NCI-H1048 (cell line): ENCODE measurements around the gene CSTPP1.
"Not testable (repeated sequence)": the region's sequence is repeated elsewhere in the genome, so short reads cannot be mapped to it uniquely, and the experiment has no call there.

Experiments
- DNase-seq: peaks from one replicate; lab custom pipeline; 2025; lab: John Stamatoyannopoulos, UW

CSTPP1 gene

DNA sequence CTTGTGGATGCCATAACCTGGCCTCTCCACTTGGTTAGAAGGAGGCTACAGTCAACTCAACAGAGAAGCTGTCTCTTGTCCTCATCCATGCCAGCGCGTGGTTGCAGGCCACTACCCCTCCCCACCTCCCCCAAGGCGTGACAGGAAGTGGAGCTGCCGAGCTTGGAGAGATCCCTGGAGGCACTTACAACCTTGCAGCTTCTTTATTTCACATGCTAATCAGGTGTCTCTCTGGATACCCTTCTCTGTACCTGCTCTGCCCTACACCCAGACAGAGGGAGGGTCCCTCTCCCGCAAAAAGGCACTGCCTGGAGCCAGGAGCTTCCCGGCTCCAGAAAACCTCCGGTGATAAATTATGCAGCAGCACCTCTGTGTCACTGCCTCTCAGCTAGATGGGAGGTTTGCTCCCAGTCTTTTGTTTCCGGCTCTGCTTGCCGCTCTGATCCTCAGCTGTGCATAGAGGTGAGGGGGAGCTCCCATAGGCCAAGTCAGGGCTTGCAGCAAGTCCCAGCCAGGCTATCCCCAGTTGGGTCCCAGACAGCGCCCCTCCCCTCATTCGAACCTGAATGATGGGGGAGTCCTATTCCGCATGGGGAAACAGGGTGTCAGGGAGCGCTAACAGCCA lies 23.9 kb upstream of the CSTPP1 start:
- no peak for DNase-seq

DNA sequence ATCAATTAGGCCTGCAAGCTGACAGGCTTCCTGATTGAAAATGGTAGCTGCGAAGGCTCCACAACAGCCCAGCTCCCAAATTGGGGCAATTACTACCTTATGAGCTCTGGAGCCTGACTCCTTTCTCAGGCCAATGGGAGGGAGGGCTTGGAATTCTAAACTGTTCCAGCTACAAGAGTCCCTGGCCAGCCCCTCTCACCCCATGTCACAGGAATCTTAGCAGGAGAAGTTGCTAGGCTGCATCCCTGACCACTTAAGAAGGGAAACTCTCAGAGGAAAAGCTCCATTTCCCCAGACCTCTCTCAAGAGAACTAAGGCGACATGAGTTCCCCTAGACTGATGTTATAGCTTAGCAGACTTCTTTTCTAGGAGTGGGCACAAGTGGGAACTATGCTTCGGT lies 23.1 kb upstream of the CSTPP1 start:
- DNase-seq: no peak

DNA sequence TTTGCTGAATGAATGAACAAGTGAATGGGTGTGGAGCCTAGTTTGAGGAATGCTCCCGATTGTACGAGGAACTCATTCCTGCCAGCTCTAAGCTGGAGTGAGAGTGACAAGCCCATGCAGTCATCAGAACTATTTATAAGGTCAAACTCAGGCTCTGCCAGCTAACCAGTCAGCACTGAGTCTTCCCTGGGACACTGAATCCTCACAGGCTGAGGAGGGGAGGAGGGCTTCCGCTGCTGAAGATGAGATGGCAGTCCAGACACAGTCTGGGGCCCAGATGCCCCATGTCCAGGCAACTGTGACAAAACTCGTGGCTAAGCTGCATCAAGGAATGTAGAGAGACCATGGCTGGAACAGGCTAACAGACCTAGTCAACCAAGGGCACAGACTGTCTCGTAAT lies 22.2 kb upstream of the CSTPP1 start:
- DNase-seq: no peak

DNA sequence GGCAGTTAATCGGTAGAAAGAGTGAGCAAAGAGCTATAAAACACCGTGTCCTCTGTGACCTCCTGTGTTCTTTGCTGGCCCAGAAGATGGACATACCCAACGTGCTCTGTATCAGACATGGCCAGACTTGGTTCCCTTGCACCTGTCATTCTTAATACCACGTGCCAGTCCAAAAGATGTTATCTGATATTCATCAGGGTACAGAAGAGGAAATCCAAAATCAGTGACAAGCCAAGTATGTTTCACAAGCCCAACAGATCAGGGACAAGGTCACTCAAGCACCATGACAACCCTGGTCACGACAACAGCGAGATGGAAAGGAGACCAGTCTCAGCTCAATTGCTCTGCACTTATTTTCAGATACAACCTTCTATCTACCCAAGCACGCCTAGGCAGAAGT lies 21.7 kb upstream of the CSTPP1 start:
- no peak for DNase-seq

DNA sequence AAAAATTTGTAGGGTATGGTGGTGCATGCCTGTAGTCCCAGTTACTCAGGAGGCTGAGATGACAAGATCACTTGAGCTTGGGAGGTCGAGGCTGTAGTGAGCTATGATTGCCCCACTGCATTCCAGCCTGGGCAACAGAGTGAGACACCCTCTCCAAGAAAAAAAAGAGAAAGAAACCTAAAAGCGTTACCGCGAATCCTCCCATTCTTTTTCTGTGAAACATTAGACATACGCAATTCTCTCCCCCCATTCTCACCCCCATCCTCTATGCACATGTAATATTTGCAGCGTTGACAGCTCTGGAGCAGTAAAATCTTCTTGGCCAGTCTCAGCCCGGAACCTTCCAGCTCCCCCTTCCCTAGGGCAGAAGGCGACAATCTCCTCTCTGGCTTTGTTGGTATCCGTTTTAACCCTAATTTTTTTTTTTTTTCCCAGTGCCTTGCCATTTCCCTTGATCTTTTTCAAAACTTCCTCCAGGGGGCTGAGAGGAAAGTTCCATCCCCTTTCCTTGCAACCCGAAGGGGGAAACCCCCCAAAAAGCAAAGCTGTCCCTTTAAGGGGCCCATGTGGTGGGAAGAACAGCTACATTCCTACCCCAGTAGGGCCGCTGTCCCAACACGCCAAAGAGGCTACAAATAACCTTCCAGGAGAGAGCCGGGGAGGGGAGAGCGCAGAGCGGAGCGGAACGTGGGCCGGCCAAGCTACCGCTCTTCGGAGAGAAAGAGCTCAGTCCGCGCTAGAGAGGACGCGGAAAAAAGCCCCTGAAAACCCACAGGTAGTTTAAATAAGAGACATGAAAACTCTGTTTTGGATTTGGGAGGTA lies 20.1 kb upstream of the CSTPP1 start:
- DNase-seq: no peak

DNA sequence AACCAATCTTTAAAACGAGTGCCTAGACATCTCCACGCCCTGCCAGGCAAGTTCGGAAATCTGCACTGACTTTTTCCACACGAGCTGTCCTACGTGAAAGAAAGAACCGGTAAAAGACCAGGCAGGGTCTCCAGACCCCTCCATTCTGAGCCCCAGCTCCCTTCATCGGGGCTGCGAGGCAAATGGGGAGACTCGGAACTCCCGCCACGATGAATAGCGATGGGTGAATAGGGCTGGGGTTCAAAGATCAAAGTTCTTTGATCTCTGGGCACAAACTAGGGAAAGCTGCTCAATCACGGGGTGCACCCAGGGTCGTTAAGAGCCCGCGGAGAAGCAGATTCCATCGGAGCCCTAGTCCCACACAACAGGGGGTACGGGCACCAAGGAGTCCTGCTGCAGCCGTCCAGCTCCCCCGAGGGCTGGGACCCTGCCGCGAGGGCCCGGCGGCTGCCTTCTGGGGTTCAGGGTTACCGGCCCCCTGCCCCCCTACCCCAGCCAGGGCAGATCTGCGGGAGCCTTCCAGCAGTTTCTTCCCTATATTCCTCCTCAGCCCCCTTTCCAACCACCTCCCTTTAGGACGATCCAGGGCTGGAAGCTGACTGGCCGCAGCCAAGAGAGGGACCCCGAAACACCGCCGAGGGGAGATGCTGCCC lies 19.3 kb upstream of the CSTPP1 start:
- DNase-seq: no peak

DNA sequence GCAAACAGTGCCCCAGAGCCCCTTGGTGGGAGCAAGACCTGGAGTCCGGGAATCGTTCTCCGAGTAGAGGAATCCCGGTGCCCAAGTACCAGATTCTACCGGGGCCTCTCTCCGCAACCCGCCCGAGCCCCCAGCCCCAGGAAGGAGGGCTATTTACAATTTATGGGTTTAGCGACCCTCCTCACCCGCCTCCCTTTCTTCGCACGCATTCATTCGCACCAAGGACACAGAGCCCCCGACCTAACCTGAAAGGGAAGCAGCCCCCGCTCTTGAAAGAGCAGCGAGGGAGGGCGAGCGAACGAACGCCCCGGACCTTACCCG lies 18.8 kb upstream of the CSTPP1 start:
- no peak for DNase-seq

DNA sequence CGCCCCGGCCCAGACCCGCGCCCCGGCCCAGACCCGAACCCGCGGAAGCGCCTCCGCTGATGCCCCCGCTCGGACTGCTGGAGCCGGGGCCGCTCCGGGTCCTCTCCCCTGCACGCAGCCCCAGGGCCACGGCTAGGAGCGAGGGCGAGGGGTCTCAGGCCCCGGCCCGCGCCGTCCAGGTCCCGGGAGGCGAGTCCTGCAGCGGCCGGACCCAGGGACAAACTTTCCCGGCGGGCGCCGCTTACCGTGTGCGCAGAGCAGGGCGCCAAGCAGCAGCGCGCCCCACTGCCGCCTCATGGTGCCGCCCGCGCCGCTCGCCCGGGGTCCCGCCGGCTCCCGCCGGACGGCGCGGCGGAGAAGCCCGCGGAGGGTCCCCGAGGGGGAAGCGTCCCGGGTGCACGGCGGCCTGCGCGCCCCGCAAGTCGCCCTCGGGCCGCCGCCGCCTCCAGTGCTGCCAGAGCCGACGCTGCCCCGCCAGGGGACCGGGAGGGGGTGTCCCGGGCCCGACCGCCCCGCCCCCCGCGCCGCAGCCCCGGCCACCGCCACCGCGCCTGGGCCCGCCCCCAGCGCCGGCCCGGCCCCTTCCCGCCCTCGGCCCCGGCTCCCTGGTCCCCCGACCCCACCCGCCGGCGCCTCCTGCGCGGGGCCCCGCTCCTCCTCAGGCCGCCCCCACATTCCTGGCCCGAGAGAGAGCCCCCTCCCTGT lies 18.3 kb upstream of the CSTPP1 start, which contains the start of gene LRP4:
Gene LRP4 (minus strand): TSS at position 468 of the 705 bp plus-strand sequence. CDS start 171 bp downstream, at position 297.
- no peak for DNase-seq

DNA sequence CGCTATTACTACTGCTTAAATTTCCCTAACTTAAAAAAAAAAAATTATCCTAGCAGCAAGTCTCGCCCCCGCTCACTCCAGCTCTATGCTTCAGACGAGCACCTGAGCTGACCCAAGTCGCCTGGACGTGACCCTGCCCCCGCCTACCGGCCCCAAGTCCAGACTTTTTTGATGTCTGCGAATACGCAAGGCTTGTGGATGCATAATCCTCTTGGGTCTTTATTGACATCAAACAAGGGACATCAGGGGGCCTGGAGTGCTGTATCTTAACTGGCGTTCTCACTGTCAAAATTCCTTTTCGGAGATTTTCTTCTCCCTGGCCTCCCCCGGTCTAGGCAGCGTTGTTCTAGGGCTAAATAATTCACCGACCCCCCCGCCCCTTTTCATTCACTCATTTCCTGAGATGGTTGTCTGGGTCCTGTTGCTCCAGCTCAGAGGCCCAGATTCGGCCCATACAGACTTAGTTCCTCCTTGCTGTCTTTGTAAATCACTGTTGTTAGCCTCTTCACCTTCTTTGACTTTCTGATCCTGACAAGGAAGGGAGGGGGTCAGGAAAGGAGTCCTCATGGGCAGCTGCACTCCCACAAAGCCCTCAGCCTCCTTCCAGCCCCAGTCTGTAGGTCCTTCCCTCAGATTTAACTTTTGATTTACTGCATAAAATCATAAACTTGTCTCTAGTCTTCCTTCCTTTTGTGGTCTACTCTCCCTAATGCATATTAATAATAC lies 17.6 kb upstream of the CSTPP1 start:
- no peak for DNase-seq

DNA sequence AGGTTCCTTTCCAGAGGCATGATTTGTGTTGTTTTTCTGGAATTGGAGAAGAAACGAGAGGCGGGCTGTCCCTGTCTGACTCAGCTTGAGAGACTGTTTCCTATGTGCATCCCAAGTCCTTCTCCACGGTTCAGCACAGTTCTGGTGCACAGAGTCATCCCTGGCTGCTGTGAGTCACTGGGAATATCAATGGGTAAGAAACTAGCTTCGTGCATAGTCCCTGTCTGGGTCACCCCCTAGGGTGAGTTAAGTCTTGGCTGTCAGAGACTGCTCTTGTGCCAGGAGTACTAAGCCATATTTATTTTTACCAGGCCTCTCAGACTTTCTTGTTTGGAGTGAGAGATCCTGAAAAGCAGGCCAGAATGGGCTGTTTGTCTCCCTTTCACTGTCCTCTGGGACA lies 15.8 kb upstream of the CSTPP1 start:
- DNase-seq: no peak

DNA sequence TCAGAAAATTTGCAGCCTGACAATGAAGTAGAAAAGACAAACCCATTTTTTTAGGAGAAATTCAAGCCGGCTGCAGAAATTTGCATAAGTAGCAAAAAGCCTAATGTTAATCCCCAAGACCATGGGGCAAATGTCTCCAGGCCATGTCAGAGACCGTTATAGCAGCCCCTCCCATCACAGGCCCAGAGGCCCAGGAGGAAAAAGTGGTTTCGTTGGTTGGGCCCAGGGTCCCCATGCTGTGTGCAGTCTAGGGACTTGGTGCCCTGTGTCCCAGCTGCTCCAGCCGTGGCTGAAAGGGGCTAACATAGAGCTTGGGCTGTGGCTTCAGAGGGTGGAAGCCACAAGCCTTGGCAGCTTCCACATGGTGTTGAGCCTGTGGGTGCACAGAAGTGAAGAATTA lies 8.6 kb upstream of the CSTPP1 start:
- not testable (repeated sequence) for DNase-seq

DNA sequence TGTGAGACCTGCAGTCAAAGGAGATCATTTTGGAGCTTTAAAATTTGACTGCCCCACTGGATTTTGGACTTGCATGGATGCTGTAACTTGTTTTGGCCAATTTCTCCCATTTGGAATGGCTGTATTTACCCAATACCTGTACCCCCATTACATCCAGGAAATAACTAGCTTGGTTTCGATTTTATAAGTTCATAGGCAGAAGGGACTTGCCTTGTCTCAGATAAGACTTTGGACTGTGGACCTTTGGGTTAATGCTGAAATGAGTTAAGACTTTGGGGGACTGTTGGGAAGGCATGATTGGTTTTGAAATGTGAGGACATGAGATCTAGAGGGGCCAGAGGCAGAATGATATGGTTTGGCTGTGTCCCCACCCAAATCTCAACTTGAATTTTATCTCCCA lies 7.9 kb upstream of the CSTPP1 start:
- DNase-seq: not testable (repeated sequence)

DNA sequence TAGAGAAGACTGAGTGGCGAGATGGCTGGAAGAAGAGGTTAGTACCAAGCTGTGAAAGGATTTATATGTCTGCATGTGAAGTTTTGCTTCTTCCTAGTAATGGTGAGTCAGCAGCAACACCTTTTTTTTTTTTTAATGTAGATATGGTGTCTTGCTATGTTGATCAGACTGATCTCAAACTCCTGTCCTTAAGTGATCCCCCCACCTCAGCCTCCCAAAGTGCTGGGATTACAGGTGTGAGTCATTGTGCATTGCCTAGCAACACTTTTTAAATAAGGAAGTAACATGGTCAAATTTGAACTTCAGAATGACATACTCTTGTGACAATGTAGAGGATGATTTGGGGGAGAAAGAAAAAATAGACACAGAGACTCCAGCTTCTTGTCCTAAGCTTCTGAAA lies 6.5 kb upstream of the CSTPP1 start:
- no peak for DNase-seq

DNA sequence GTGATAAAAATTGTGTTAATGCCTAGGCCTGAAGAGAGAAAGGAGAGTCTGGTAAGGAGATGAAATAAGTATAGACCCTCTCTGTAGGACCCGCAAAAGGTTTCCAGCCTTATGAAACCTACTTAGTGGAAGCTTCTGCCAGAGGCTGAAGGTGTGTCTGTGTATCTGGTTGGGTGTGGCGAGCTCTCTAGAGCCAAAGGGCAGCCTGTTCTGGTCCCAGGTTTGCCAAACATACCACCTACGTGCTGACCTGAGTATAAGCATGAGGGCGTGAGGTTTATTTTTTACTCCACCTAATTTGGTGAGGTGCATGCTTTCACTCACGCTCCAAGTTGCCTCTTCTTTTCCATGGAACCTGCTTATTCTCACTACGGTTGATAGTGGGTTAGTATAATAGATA lies 5.6 kb downstream of the CSTPP1 start:
- DNase-seq: no peak

DNA sequence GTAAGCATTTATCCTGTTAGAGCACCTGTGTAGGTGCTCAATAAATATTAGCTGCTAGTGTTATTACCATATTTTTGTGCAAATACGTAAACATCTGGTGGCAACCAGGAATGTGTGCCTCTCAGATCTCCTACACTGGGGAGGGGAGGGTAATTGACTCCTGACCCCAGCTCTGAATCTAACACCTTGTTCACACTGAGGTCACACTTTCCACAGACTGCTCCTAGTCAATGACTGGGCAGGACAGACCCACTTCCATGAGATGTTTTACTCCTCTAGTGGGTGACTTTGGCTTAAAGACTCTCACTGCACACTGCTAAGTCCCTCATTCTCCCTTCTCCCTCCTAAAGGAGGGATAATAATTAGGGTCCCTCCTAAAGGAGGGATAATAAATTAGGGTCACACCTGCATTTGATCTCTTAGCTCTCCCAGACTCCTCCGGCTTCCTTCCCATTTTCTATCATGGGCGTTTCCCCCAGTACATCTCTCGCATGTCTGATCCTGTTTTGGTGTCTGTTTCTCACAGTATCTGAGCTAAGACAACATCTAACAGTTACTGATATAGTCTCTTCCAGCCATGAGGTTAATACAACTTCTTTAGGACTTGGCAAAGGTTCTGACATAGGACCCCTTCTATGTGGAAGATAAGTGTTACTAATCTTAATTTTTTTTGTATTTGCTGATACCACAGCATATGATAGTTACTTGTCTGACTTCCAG lies 8.0 kb downstream of the CSTPP1 start:
- no peak for DNase-seq

DNA sequence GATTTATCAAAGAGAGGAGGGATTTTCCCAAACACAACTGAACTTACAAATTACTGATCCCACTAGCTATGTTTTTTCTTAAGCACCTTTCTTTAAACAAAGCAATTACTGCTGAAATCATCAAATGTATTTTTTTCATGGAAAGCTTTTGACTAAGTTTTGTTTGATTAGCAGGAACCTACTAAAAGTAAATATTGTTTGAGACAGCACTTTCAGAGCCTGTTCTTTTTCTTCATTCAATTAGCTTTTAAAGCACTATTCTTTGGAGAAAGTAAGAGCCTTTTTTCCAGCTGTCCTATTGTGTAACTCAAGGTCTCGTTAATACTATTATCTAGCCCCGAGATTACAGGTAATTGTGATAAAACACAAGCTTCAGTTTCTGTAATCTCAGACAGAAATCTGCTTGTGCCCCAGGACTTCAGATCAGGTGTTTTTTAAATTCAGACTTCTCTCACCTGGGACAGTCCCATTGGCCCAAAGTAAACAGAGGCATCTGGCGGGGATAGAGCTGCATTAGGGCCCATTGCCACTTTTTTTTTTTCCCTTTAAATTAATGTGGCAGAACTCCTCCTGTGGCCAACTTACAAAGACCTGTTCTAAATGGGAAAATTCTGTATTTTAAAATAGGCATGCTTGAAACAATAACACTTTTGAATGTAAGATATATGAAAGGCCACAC lies 11.0 kb downstream of the CSTPP1 start:
- no peak for DNase-seq

DNA sequence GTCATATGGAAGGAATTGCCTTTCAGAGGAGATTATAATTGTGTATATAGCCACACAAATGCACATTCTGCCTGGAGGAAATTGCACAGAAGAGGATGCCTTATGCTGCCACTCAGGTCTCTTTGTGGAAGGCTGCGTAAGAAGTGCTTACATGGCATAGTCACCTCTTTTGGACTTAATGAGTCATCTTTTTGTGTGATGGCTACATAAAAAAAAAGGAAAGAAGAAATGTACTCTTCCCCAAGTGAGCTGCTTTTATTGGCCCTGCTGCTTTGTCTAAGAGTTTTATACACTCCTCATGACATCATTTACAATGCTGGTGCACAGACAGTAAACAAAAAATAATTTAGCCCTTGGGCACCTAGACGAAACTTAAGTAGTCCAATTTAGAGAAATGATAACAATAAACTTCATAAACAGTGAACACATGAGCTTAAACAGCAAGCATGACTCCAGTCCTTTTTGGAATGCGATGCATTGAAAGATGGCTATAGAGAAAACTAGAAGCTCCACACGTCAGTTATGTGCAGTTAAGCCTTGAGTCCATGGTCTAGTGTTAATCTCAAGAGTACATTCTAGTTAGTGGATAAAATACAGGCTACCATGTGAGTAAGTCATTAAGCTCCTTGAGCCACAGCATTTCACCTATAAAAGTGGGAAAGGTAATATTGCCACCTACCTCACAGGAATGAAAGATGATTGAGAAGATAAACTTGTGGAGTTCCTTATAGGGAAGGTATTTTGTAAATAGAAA lies 12.0 kb downstream of the CSTPP1 start:
- no peak for DNase-seq

DNA sequence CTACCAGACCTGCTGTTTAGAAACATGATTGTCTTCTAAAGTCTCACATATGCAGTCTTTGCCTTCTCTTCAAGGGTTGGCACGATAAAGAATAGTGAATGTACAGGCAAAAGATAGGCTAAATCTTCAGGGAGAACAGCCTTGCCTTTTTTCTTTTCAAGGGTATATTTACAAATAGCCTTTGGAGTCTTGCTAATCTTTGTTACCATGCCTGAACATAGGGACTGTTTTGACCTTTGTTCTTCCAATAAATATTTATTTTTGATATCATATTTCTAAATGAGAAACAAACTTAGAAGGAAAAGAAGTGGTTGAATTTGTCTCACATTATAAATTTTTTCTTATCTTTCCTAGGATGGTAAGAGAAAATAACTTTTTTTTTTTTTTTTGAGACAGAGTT lies 12.7 kb downstream of the CSTPP1 start:
- no peak for DNase-seq

DNA sequence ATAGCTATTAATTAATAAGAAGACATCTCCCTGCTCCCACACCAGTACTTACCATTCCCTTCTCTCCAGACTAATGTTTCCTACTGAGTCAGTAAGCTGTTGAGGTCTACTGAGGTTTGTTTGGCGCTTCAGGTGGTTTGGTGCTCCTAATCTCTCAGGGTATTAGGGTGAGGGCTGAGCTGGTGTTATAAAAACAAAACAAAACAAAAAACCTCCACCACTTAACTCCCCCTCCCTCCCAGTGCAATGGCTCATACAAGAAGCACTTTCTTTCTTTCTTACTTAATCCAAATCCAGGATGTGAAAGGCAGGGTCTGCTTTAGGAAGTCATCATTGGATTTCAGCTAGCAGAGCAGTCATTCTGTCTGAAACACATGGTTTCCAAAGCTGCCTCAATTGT lies 15.3 kb downstream of the CSTPP1 start:
- no peak for DNase-seq

DNA sequence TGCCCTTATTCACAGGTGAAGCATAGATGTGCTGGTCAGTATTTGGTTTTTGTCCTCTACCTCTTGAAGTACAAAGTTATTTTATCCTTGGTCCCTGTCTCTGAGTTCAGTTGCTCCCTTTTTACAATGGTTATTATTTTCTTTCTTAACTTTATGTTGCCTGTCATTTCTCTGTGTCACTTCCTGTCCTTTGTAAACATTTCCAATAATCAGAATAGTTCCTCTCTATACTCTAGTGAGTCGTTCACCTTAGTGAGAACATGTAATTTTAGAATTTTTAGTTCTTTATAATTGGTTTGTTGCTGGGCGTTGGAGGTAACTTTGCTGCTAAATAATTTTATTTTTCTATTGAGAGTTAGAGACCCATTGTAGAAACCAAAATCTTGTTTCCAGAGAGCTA lies 16.0 kb downstream of the CSTPP1 start:
- no peak for DNase-seq
